GM21576 (cell line): ENCODE results near the gene PITX2.
A peak's percentile ranks its signal among the peaks of the same experiment; 100 is the strongest.
"Not testable (repeated sequence)": the region's sequence is repeated elsewhere in the genome, so short reads cannot be mapped to it uniquely, and the experiment has no call there.

Experiments used
- ATAC-seq: cut with Tn5 transposase; IDR thresholded peaks from one replicate; pipeline ENCODE4 v1.9.1; 2021; ENCODE audit warnings: mild to moderate bottlenecking, moderate library complexity; ENCODE audit not compliant: unreplicated experiment

PITX2 gene

GRCh38 chr4:110613745-110614144 is 9.1 kb downstream of the PITX2 start:
- ATAC-seq, result no peak

GRCh38 chr4:110612631-110613269 is 10.1 kb downstream of the PITX2 start:
- no peak for ATAC-seq

- no peak for ATAC-seq
Observed at GRCh38 chr4:110611968-110612447, 10.9 kb downstream of the PITX2 start.

DNA sequence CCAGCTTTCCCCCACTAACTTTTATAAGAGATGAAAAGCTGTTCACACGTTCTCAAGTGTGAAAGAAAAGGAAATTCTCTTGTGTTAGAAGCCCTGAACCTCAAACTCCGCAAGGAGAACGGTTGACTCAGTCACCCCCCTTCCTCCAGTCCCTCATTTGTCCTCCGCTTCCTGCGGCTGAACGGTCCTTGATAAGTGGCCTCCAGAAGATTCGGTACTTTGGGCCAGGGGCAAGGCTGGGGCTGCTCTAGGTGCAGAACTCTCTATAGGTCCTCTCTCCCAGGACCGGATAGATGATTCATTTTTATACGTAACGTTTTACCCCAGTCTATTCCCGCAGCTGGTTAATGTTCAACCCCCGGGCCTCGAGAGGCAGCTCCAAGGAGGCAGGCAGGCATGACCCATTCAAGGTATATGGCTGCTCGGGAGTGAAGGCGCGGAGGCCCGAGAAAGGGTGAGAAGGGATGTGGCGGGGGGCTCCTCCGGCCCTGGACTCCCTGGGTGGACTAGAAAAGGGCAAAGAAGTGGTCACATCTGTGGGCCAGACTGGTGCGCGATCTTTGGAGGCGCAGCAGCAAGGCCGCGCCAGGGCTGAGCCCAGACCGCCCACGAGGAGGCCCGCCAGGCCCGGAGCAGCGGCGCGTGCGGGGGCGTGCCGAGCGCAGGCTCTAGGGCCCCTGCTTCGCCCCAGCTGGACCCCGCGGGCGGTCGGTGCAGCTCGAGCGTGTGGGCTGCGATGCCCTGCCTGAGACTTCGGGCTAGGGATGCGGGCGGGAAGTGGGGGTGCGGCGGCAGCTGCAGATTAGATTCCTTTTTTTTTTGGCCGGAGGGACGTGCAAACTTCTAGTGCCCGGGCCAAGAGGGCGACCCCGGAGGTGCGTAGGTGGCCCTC is 11.7 kb downstream of the PITX2 start:
- ATAC-seq, result peak; percentile 71

GRCh38 chr4:110610620-110610939 is 12.3 kb downstream of the PITX2 start:
- no peak for ATAC-seq

DNA sequence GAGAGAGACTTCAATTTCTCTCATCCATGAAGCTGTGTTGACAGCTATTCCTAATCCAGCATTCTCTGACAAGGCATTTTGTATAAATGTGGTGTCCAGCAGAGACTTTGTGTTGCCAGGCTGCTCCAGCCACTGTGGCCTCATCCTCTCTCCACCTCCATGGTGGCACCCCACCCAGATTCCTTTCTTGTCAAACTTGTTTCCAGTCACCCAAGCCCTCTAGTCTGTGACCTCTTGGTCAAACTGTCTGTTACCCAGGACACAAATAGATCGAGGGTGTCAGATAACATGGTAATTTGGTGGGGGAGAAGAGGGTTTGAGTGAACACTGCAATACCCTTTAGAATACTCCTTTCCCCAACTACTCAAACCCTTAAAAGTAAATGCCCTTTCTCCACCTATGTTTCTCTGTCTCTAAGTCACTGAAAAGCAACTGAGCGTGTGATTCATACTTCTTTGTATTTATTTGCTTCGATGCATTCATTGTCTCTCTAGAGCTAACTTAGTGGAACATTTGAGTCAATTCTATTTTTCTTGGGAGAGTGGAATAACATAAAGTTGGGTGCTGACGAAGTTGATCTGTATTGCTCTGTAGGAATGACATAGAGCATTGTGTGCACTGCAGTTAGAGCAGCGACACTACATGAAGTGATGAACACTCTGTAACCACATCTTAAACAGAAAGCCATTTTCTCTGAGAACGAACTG is 13.7 kb downstream of the PITX2 start:
- no peak for ATAC-seq

DNA sequence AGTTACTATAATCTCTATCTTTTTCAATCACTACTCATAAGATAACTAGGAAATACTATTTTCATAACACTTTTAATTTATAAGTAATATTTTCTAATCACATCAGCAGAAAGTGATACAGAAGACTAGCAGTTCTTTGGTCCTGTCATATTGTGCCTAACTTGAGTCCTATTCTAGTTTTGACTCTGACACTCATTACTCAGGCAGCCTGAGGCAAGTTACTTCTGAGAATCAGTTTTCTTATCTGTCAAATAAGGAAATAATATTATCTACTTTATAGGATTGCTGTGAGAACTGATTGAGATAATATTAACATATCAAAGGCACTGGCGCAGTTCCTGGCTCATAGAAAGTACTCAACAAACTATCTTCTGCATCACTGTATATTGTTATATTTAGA is 17.8 kb downstream of the PITX2 start:
- no peak for ATAC-seq

DNA sequence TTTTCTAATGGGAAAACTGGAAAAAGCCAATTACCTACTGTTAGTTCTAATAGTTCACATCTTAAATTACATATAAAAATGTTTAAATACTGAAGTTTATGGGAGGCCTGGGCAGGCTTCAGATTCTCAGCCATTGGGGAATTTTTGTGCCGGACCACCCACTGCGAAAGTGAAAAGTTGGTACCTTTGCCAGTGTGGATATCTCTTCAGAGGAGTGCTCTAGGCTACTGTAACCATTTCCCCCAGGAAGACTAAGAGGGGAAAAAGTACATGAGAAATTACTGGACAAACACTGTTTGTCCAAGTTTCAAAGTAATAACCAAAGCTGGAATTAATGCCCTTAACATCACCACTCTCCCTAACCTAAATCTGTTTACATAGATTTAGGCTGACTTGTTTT is 20.8 kb downstream of the PITX2 start:
- no peak for ATAC-seq

DNA sequence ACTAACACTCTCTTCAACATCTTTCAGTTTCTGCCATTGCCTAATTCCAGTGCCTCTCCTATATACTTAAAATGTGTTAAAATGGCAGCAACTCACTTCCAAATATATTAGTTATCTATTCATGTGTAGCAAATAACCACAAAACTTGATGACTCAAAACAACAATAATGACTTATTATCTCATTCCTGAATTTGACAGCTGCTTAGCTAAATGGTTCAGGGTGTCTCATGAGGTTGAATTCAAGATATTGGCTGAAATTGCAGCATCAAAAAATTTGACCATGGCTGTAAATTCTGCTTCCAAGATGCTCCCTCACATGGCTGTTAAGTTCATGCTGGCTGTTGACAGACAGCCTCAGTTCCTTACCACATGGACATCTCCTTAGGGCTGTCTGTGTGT is 25.3 kb downstream of the PITX2 start:
- no peak for ATAC-seq

- no peak for ATAC-seq
Observed at GRCh38 chr4:110596431-110596830, 26.4 kb downstream of the PITX2 start.

GRCh38 chr4:110595583-110595982 is 27.3 kb downstream of the PITX2 start:
- ATAC-seq, result no peak

GRCh38 chr4:110589297-110589696 is 33.6 kb downstream of the PITX2 start:
- no peak for ATAC-seq

- no peak for ATAC-seq
Observed at GRCh38 chr4:110587666-110588285, 35.1 kb downstream of the PITX2 start.

DNA sequence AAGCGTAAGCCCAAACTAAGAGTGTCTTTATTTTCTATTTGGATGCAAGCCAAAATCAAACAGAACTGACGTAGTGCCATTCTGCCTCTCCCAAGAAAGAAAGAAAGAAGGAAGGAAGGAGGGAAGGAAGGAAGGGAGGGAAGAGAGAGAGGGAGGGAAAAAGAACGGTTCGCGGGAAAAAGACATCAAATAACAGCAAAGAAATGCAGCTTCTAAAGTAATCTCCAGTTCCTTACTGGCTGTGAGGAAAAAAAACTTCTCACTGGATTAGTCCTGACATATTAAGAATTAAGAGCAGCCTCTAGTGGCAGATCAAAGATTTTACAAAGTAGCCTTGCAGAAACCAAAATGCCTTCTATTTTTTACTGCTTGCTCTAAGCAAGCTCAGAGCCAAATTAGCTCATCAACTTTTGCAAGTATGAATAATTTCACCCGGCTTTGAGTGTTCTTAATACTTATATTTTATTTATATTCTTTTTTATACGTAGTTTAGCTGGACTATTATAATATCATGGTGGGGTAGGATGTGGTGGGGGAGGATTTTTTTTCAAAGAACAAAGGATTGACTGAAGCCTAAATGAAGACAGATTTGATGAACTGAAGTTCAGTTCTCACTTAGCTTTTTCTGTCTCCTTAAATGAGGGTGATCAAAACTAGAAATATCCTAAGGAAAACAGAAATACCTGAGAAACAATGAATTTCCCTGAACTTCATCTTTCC is 36.6 kb downstream of the PITX2 start:
- no peak for ATAC-seq

- ATAC-seq, result not testable (repeated sequence)
Observed at GRCh38 chr4:110576696-110577095, 46.2 kb downstream of the PITX2 start.
